SH-SY5Y (cell line): ENCODE results near the gene HTR3D.

Source experiments
- GATA2 ChIP-seq: IDR thresholded peaks from 2 replicates; pipeline ENCODE4 v1.6.1; 2011; ENCODE audit warnings: mild to moderate bottlenecking, low read depth, low read length
- GATA3 ChIP-seq: IDR thresholded peaks from 2 replicates; pipeline ENCODE4 v1.6.1; 2011; ENCODE audit warnings: low read depth, mild to moderate bottlenecking, low read length, moderate library complexity

GRCh38 chr3:184075901-184076300, 44.4 kb downstream of the HTR3D start:
- TF ChIP-seq GATA3 (no peak), GATA2 (no peak)
